GM12801 (cell line): ENCODE data around the gene PRKCA.

Experiments
- CTCF ChIP-seq: IDR thresholded peaks from one replicate; pipeline ENCODE4 v1.5.1; 2011; ENCODE audit warnings: control low read depth; ENCODE audit not compliant: insufficient read length; ENCODE audit errors: extremely low read depth

PRKCA gene

GRCh38 chr17:66829386-66829864, 527.0 kb downstream of the PRKCA start:
- no peak for TF ChIP-seq CTCF

- no peak for TF ChIP-seq CTCF
Measured at GRCh38 chr17:66829883-66830282, 527.5 kb downstream of the PRKCA start.

- TF ChIP-seq CTCF, result no peak
Measured at GRCh38 chr17:66830451-66830850, 528.0 kb downstream of the PRKCA start.

GRCh38 chr17:66831383-66832210, 529.2 kb downstream of the PRKCA start:
- no peak for TF ChIP-seq CTCF

- no peak for TF ChIP-seq CTCF
Measured at GRCh38 chr17:66833201-66833600, 530.8 kb downstream of the PRKCA start.

- TF ChIP-seq CTCF, result no peak
Measured at GRCh38 chr17:66834426-66834918, 532.1 kb downstream of the PRKCA start.

- TF ChIP-seq CTCF, result no peak
Measured at GRCh38 chr17:66834919-66835454, 532.6 kb downstream of the PRKCA start, which contains the start of gene CACNG5. CACNG5 (plus strand) TSS chr17:66835117; CDS start chr17:66877333, 42,216 bp downstream.
